HG03378 (cell line): ENCODE results near the gene NEK6.

Experiments used
- ATAC-seq: cut with Tn5 transposase; IDR thresholded peaks from one replicate; pipeline ENCODE4 v1.9.1; 2021; ENCODE audit warnings: mild to moderate bottlenecking, moderate library complexity; ENCODE audit not compliant: unreplicated experiment

Gene NEK6

DNA sequence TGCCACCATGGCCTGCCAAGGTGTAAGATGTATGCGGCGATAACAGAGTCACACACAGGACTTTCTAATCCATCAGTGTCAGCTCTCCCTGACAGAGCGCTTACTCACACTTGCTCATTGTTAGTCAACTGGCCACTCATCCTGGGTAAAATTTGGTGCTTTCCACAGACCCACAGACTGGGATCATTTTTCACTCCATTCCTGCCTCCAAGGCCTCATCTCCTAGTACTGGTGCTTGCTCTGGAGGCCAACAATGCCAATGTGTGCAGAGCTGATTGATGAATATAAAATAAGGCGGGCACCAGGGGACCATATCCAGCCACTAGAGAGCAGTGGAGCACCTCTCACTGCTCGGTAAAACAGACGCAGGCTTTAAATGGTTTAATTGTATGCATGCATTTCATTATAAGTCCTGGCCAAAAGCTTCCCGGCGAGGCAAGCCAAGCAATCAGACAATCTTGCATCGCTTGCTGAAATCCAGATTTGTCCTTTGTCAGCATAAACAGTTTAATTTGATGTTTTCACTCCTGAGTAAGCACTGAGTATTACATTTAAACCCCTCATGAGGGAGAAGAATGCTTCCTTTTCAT is 135.2 kb downstream of the NEK6 start:
- ATAC-seq = no peak

- no peak for ATAC-seq
These were observed 136.4 kb downstream of the NEK6 start for GRCh38 chr9:124394167-124394566.

DNA sequence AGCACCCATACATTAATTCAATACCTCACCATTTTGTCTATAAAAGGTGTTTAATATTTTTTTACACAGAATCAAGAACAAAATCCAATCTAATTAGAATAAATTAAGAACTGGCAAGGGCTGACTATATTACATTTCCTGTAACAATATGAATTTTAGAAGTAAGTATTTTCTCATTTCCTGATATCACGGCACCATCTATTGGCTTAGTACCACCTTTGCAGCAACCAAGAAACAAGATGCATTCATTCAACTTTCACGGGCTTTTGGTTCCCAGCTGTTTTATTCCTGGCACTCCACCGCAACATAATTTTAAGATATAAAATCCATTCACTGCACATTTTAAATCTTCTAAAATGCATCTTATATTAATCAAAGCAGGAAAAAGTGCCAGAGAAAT is 136.8 kb downstream of the NEK6 start:
- ATAC-seq = no peak

- ATAC-seq = no peak
These were observed 138.1 kb downstream of the NEK6 start for GRCh38 chr9:124395826-124396225.

DNA sequence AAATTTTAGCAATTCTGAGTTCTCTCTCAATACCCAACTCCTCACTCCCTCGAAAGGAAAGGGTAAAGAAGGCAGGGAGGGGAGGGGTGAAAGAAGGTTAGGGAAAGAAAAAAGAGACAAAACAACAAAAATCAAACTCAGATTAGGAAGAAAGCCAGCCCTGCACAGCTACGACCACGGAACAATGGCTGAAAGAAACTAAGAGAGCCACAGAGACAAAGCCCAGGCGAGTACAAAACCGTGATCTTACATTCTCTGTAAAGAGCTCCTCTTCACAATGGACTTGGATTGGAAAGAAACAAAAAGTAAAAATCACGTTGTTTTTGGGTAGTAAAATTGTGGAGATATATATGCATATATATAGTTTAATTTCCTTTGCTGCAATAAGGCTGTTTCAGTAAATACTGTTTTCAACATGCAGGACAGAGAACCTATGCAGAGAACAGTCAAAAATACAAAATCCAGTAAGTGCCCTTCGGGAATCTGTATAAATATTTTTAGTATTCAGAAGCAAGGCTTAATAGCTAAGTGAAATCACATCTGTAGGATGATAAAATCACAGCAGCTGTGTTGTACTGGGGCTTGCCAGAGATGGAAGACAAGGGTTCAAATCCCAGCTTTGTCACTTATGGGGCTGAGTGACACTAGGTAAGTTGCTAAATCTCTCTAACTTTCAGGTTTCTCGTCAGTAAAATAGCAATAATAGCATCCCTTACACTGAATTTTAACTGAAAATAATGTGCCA is 140.6 kb downstream of the NEK6 start:
- ATAC-seq = no peak

- ATAC-seq = no peak
These were observed 141.7 kb downstream of the NEK6 start for GRCh38 chr9:124399323-124399967.

GRCh38 chr9:124399968-124400940 is 142.5 kb downstream of the NEK6 start:
- ATAC-seq = no peak
